D721Med (cell line): ENCODE measurements around the gene ELF1.
A peak's percentile ranks its signal among the peaks of the same experiment; 100 is the strongest.

ENCODE experiments used
- DNase-seq: peaks from one replicate; pipeline ENCODE4 v3.0.0; 2011; ENCODE audit warnings: low spot score; ENCODE audit not compliant: insufficient read length
- FAIRE-seq: peaks from 2 replicates; lab custom pipeline; 2011; peaks lifted over from hg19 to GRCh38; lab: Jason Lieb, UNC
- CTCF ChIP-seq: IDR thresholded peaks from 2 replicates; pipeline ENCODE4 v1.5.1; 2012; ENCODE audit warnings: mild to moderate bottlenecking, control low read depth; ENCODE audit not compliant: insufficient read depth; ENCODE audit errors: missing control alignments

Gene ELF1

DNA sequence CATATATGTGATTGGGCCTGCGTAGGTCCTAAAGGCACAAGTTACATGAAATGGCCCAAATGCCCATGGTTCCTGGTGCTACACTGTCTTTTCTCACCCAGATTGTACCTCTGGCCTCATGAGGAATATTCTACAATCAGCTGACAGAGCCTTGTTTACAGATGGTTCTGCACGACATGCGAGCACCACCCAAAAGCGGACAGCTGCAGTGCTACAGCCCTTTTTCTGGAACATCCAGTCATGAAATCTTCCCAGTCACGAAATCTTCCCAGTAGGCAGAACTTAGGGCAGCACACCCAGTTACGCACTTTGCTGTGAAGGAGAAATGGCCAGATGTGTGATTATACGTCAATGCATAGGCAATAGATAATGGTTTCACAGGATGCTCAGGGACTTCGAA, 7.7 kb upstream of the ELF1 start:
- no peak for TF ChIP-seq CTCF
- FAIRE-seq (no peak), DNase-seq (no peak)

DNA sequence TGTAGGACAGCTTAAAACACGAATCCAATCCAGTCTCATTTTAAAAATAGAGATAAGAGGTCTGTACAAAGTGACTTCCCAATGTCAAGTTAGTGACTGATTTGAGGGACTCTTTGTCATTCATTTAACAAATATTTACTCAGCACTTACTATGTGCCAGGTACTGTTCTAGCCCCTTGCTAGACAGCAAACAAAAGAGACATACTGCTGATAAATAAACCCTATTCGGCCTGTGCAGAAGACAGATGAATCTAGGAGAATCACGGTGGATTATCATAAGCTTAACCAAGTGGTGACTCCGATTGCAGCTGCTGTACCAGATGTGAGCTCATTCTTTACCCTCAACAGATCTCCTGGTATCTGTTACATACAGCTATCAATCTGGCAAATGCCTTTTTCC, 6.4 kb upstream of the ELF1 start:
- no peak for TF ChIP-seq CTCF
- no peak for FAIRE-seq
- DNase-seq: no peak

GRCh38 chr13:41019578-41020347, 647 bp upstream of the ELF1 start:
- TF ChIP-seq CTCF: no peak
- FAIRE-seq (no peak), DNase-seq (no peak)

- TF ChIP-seq CTCF: no peak
- FAIRE-seq (no peak), DNase-seq (no peak)
Observed at GRCh38 chr13:41018602-41018948, 541 bp downstream of the ELF1 start.

GRCh38 chr13:41017817-41018601, 1.1 kb downstream of the ELF1 start:
- TF ChIP-seq CTCF: no peak
- no peak for FAIRE-seq
- DNase-seq: no peak

DNA sequence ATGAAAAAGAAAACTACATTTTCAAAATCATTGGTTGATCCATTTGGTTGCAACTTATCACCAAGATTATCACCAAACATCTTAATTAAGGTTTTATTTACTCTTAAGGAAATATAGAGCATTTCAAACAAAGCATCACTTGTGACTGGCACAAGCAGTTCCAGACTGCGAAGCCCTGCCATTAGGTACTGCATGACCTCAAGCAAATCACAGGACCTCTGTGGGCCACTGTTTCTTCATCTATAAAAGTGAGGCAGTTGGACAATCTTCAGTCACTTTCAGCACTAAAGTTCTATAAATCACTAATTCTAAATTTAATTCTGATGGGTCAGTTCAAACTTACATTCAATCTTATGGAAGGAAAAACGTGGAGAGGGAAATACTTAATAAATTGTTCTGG, 2.0 kb downstream of the ELF1 start:
- DNase-seq: no peak
- FAIRE-seq: no peak
- no peak for TF ChIP-seq CTCF

GRCh38 chr13:41015920-41016319, 3.2 kb downstream of the ELF1 start:
- FAIRE-seq: peak; percentile 6
- TF ChIP-seq CTCF: no peak

More at GRCh38 chr13:41015920-41016319, 3.2 kb downstream of the ELF1 start:
- DNase-seq: no peak
